Measurements from ENCODE around the gene PAOX.

Gene PAOX

GRCh38 chr10:133335246-133336117 lies 43.6 kb upstream of the PAOX start:
- no peak overlapping the region for H3K27ac ChIP-seq (ENCODE audit: poor library complexity, severe bottlenecking)
- ATAC-seq (ENCODE audit: low read depth), result peak; percentile 42
- no peak for DNase-seq (ENCODE audit: low spot score)
- TF ChIP-seq CTCF (IDR thresholded peaks at IDR 0.05; ENCODE audit: poor library complexity, severe bottlenecking), result no peak
- H3K9me3 ChIP-seq (ENCODE audit: severe bottlenecking), result no peaks in the 10 kb centered on the region
- no peaks in the 10 kb centered on the region for H3K4me1 ChIP-seq (ENCODE audit: insufficient read depth, poor library complexity, severe bottlenecking)
- H3K27me3 ChIP-seq (ENCODE audit: insufficient read depth, poor library complexity, severe bottlenecking), result peaks cover 57% of the 10 kb centered on the region
- peak overlapping the region; percentile 26 for H3K4me3 ChIP-seq (ENCODE audit: severe bottlenecking)
- no peaks in the 10 kb centered on the region for H3K36me3 ChIP-seq (ENCODE audit: low read depth)

DNA sequence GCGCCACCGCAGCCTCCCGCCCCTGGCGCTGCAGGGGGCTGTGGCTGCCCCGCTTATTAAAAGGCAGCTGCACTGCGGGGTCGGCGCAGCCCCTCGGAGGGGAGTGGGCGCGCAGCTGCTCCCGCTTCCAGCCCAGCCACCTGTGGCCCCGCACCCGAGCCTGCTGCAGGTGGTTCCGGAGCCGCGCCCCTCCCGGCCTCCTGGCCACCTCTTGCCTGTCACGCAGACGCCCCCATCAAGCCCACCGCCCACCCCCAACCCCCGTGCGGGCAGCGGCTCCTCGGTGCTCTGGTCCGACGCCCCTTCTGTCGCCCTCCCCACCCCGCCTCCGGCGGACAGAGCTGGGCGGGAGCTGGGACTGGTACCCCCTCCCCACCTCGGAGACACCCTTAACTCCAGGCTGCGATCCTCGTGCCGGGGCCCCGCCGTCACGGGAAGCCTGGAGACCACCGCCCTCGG lies 42.9 kb upstream of the PAOX start:
- ATAC-seq (ENCODE audit: low read depth) (no peak; the same call in 2 of the 3 replicates), DNase-seq (ENCODE audit: low spot score) (no peak)
- Histone ChIP-seq H3K4me1 (ENCODE audit: insufficient read depth, poor library complexity, severe bottlenecking) (no peaks in the 10 kb centered on the region), H3K9me3 (ENCODE audit: severe bottlenecking) (no peaks in the 10 kb centered on the region), H3K27me3 (ENCODE audit: insufficient read depth, poor library complexity, severe bottlenecking) (peaks cover 51% of the 10 kb centered on the region), H3K4me3 (ENCODE audit: severe bottlenecking) (no peak overlapping the region), H3K36me3 (ENCODE audit: low read depth) (no peaks in the 10 kb centered on the region), H3K27ac (ENCODE audit: poor library complexity, severe bottlenecking) (no peak overlapping the region)
- no peak for TF ChIP-seq CTCF (IDR thresholded peaks at IDR 0.05; ENCODE audit: poor library complexity, severe bottlenecking)

DNA sequence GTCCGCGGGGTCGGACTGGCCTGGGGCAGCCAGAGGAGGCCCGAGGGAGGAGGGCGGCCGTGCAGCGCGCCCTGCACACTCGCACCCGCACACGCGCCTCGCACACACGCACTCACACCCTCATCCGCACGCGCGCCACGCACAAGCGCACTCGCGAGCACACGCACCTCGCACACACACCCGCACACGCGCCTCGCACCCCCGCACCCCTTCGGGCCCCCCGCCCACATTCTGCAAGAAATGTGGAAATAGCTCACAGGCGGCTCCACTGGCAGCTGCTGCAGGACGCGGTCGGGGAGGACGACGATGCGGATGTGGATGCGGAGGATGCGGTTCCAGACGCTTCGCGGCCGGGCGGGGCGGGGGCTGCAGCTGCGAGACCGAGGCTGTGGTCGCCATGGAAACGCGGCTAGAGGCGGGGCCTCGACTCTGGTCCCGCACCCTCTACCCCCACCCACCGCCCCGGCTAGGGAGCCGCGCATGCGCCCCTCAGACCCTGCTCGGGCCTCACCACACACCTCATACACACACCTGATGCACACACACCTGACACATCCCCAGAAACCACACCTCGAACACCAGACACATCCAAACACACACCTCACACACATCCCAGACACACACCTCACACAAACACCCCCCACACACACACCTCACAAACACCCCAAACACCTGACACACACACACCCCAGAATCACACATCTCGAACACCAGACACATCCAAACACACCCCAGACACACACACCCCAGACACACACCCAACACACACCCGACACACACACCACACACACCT lies 42.3 kb upstream of the PAOX start, which contains the start of gene CALY:
TSS of gene CALY (minus strand) at position 320 of the 793 bp plus-strand sequence. CDS start 7,907 bp downstream, outside the sequence.
- Histone ChIP-seq H3K4me3 (ENCODE audit: severe bottlenecking) (no peak within 1 kb of the TSS), H3K27me3 (ENCODE audit: insufficient read depth, poor library complexity, severe bottlenecking) (peaks cover 45% of the 10 kb centered on the region), H3K4me1 (ENCODE audit: insufficient read depth, poor library complexity, severe bottlenecking) (no peaks in the 10 kb centered on the region), H3K36me3 (ENCODE audit: low read depth) (no peaks in the 10 kb centered on the region), H3K27ac (ENCODE audit: poor library complexity, severe bottlenecking) (no peak within 1 kb of the TSS), H3K9me3 (ENCODE audit: severe bottlenecking) (no peaks in the 10 kb centered on the region)
- no peak for TF ChIP-seq CTCF (IDR thresholded peaks at IDR 0.05; ENCODE audit: poor library complexity, severe bottlenecking)
- ATAC-seq (ENCODE audit: low read depth) (peak; percentile 48; the same call in 2 of the 3 replicates), DNase-seq (ENCODE audit: low spot score) (no peak)

GRCh38 chr10:133337370-133337725 lies 41.7 kb upstream of the PAOX start:
- Histone ChIP-seq H3K4me3 (ENCODE audit: severe bottlenecking) (no peak overlapping the region), H3K27me3 (ENCODE audit: insufficient read depth, poor library complexity, severe bottlenecking) (peaks cover 40% of the 10 kb centered on the region), H3K4me1 (ENCODE audit: insufficient read depth, poor library complexity, severe bottlenecking) (no peaks in the 10 kb centered on the region), H3K9me3 (ENCODE audit: severe bottlenecking) (no peaks in the 10 kb centered on the region), H3K36me3 (ENCODE audit: low read depth) (no peaks in the 10 kb centered on the region), H3K27ac (ENCODE audit: poor library complexity, severe bottlenecking) (no peak overlapping the region)
- DNase-seq (ENCODE audit: low spot score) (no peak), ATAC-seq (ENCODE audit: low read depth) (no peak)
- no peak for TF ChIP-seq CTCF (IDR thresholded peaks at IDR 0.05; ENCODE audit: poor library complexity, severe bottlenecking)

All from RWPE2 (cell line).